ENCODE results near the gene POC1A. TPM values are rescaled to one million over a fixed set of nuclear protein-coding genes. Genes with fewer than 3 reads are reported as not detected.
"Not testable (repeated sequence)": the region's sequence is repeated elsewhere in the genome, so short reads cannot be mapped to it uniquely, and the experiment has no call there.

POC1A gene
- total RNA-seq, 1 donor from 2014 or later, result 1.7 TPM

DNA sequence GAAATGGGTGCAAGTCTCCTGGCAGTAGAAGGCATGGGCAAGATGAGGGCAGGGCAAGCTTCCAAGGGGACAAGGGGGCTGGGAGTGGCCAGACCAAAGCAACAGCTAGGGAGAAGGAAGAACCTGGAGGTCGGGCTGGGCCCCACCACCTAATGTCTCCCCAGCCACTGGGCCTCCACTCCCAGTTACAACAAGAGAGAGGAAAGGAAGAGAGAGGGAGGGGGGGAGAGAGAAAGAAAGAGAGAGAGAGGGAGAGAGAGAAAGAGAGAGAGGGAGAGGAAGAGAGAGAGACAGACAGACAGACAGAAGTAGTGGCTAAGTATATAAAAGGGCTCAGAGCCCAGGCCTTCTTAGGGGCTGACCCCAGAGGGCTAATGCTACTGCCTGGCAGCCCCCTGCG, 104.7 kb downstream of the POC1A start:
- ATAC-seq (no peak), DNase-seq (ENCODE audit: missing footprints) (no peak)
- intact Hi-C loops (cut with DNase I), result no loop called here

DNA sequence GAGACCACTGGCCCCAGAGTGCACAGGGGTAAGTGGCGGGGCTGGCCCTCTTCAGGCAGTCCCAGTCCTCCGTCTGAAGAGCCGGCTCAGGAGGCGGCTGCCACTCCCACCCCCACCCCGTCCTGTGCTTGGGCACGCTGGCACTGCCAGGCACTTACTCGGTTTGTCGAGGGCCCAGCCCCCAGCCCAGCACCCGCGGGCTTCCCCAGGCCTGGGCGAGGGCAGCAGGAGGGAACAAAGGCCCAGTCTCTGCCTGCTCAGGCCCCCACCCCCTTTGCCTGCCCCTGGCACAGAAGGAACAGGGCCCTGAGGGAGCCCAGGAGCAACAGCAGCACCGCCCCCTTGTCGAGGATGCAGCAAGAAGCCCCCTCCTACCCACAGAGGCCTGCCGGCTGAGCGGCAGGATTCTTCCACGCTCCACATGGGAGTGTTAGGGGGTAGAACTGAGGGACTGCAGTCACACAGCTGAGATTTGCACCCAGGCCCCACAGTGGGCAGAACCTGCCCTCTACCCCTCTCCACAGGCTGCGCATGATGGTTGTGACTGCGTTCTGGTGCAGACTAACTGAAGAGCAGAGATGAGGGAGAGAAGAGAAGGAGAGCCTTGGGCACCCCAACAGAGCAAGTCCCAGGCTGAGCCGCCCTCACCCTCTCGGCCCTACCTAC, 106.8 kb downstream of the POC1A start:
- peak; percentile 21 for ATAC-seq
- no peak for DNase-seq (ENCODE audit: missing footprints)
- intact Hi-C loops (cut with DNase I), result no loop called here

DNA sequence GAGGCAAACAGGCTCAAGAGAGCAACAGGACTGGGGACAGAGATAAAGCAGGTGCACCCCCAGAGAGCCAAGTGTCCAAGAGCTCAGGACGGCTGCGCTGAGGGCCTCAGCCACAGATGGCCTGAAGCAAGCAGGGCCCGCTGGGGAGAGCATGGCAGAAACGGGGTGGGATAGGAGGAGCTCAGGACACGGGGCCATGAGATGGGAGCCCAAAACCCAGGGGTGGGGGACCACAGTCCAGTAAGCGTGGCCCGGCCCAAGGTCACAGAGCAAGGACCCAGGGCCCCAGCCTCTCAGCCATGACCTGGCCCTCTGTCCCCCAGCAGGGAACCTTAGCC, 107.4 kb downstream of the POC1A start:
- intact Hi-C loops (cut with DNase I), result no loop called here
- DNase-seq (ENCODE audit: missing footprints), result no peak
- no peak for ATAC-seq

- intact Hi-C loops (cut with DNase I), result no loop called here
- ATAC-seq (peak; percentile 54), DNase-seq (ENCODE audit: missing footprints) (no peak)
Measured at GRCh38 chr3:52046186-52046901, 107.9 kb downstream of the POC1A start.

DNA sequence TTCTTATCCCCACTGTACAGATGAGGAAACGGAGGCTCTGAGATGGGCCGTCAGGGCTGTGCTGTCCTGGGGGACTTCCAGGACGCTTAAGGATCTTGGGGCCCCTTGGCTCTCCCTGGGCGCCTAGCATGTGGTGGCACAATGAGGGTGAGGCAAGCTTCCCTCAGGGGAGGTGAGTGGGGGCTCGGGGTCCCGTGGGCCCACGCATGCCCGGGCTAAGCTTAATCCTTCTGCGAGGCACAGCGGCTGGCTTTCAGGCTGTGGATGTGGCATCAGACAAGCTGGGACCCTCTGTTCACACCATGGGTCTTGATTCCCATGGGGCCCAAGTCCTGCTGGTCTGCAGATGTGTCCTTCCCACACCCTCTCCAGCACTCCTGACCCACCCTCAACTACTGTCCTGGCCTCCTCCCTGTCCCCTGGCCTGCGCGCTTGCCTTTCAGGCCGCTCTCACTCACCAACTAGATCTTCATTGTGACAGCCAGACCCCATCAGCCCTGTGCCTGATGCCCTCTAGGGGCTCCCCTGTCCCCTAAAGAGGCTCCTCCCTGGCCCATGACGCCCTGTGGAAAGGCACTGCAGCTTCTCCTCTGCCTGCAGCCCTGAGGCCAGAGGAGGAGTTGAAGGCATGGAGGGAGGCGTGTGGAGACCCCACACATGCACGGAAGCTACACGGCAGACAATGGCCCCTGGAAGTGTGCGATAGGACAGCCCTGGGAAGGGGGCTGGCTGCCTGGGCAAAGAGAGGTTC, 109.2 kb downstream of the POC1A start:
- ATAC-seq, result no peak
- DNase-seq (ENCODE audit: missing footprints), result no peak
- intact Hi-C loops (cut with DNase I), result no loop called here

DNA sequence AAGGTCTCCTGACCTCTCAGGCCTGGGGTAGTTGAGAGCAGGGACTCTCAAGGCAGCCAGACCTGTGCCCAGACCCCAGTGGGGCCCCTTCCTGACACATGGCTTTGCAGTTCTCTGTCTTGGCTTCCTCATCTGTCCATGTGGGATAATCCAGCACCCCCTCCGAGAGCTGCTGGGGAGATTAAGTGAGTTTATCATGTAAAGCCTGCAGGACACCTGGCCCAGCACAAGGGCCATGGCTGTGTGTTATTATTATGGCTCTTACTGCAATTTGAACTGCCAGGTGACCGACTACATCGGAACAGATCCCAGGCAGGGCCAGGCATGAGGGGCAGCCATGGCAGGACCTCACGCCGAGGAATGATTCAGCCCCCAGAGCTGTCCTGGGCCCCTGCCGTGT, 110.5 kb downstream of the POC1A start:
- intact Hi-C loops (cut with DNase I), result no loop called here
- ATAC-seq (no peak), DNase-seq (ENCODE audit: missing footprints) (no peak)

DNA sequence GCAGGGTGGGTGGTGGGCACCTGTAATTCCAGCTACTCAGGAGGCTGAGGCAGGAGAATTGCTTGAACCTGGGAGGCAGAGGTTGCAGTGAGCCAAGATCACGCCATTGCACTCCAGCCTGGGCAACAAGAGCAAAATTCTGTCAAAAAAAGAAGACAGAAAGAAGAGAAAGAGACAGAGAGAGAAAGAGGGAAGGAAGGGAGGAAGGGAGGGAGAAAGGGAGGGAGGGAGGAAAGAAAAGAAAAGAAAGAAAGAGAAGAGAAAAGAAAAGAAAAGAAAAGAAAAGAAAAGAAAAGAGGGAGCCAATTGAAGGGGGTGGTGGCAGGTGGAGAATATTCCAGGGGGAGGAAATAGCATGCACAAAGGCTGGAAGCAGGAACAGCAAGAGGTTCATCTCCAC, 111.2 kb downstream of the POC1A start:
- ATAC-seq; DNase-seq (ENCODE audit: missing footprints); intact Hi-C loops (cut with DNase I): not testable (repeated sequence)

GRCh38 chr3:52041118-52041731, 113.0 kb downstream of the POC1A start:
- DNase-seq (ENCODE audit: missing footprints), result no peak
- ATAC-seq, result peak; percentile 37

GRCh38 chr3:52040600-52040999, 113.6 kb downstream of the POC1A start:
- ATAC-seq (no peak), DNase-seq (ENCODE audit: missing footprints) (no peak)
- intact Hi-C loops (cut with DNase I), result no loop called here

More at GRCh38 chr3:52041118-52041731, 113.0 kb downstream of the POC1A start:
- intact Hi-C loops (cut with DNase I), result no loop called here

GRCh38 chr3:52039846-52040245, 114.4 kb downstream of the POC1A start:
- ATAC-seq (peak; percentile 73), DNase-seq (ENCODE audit: missing footprints) (no peak)
- intact Hi-C loops (cut with DNase I), result no loop called here

- intact Hi-C loops (cut with DNase I), result no loop called here
- DNase-seq (ENCODE audit: missing footprints) (no peak), ATAC-seq (no peak)
Measured at GRCh38 chr3:52039426-52039825, 114.8 kb downstream of the POC1A start.

DNA sequence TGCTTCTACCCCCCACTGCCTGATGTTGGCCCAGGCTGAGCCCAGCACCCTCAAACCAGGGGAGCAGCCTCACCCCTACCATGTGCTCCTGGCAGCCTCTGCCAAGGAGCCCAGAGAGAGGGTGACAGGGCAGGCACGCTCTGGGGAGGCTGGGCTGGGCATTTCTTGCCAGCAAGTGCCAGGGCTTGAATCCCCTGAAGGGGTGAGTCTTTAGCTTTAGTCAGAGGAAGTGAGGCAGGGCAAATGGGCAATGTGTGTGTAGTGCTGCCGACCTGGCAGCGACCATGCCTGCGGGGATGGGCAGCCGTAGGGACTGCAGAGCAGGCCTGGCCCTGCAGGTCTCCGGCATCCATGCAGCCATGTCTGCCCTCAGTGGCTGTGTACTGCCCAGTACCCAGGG, 116.0 kb downstream of the POC1A start:
- ATAC-seq, result no peak
- intact Hi-C loops (cut with DNase I), result no loop called here
- DNase-seq (ENCODE audit: missing footprints), result no peak

DNA sequence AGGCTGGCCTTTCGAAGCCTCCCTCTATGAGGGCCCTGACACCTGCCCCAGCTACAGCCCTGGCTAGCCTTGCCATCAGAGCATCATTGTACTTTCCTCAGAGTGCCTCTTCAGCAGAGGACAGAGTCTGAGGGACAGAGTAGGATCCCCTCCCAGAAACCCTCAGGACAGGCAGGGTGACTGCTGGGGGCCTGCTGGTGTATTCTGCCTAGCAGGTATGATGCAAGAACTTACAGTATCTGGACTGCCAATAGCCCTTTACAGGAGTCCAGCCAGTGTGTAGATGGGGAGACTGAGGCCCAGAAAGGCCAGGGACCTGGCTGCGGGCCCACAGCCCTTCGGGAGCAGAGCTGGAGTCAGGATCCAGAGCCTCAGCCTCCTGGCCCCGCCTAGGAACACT, 116.9 kb downstream of the POC1A start:
- no peak for DNase-seq (ENCODE audit: missing footprints)
- no peak for ATAC-seq
- intact Hi-C loops (cut with DNase I), result no loop called here

DNA sequence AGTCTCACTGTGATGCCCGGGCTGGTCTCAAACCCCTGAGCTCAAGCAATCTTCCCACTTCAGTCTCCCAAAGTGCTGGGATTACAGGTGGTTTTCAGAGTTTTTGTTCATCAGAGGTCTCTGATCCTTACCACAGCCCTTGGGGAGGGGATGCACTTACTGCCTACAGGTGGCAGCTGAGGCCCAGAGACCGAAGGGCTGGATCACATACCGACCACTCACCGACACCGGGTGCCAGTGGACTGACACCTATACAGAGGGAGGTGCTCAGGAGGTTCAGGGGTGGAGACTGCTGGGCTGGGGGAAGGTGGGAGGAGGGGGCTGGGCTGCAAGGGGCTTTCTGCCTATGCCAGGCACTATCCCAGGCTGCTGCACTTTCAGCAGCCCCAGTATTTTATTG, 117.4 kb downstream of the POC1A start:
- ATAC-seq (no peak), DNase-seq (ENCODE audit: missing footprints) (no peak)
- intact Hi-C loops (cut with DNase I), result no loop called here

- ATAC-seq, result no peak
- intact Hi-C loops (cut with DNase I), result no loop called here
Measured at GRCh38 chr3:52036222-52036694, 118.0 kb downstream of the POC1A start.

GRCh38 chr3:52034651-52035050, 119.6 kb downstream of the POC1A start:
- ATAC-seq, result no peak
- intact Hi-C loops (cut with DNase I), result no loop called here
- DNase-seq (ENCODE audit: missing footprints), result no peak

More at GRCh38 chr3:52036222-52036694, 118.0 kb downstream of the POC1A start:
- no peak for DNase-seq (ENCODE audit: missing footprints)

- intact Hi-C loops (cut with DNase I), result no loop called here
- no peak for ATAC-seq
- no peak for DNase-seq (ENCODE audit: missing footprints)
Measured at GRCh38 chr3:52034212-52034611, 120.0 kb downstream of the POC1A start.

DNA sequence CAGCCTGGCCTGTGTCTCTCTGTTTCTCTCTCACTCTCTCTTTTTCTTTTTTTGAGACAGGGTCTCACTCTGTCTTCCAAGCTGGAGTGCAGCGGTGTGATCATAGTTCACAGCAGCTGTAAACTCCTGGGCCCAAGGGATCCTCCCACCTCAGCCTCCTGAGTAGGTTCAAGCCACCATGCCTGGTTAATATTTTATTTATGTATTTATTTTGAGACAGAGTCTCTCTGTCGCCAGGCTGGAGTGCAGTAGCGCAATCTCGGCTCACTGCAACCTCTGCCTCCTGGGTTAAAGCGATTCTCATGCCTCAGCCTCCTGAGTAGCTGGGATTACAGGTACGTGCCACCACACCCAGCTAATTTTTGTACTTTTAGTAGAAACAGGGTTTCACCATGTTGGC, 120.5 kb downstream of the POC1A start:
- DNase-seq (ENCODE audit: missing footprints); intact Hi-C loops (cut with DNase I); ATAC-seq: not testable (repeated sequence)

DNA sequence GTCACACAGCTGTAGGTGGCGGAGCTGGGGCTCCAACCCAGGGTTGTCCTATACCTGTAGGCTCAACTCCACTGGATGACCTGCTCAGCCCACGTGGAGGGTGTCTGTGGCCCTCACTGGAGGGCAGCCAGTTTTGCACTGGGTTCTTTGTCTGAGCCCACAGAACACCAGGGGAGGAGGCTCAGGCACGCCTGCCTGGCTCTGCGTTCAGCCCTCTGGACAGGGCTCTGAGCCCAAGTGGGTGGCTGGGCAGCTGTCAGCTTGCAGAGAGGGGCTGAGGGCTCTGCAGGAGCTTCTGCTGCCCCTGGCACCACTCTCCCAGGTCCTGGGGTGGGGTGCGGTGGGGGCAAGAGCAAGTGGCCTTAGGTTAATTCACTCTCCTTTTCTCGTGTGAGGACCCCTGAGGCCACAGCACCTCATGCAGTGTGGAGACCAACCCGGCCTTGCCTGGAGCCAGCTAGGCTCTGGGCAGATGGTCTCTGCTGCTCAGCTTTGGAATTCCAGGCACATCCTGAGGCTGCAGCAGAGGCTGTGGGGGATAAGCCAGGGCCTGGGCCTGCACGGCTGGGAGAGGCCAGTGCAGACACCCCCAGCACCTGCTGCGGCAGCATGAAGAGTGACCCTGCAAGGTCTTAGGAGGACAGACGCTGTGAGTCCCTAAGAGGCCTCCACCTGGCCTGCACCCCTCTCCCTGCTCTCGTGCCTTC, 121.4 kb downstream of the POC1A start:
- DNase-seq (ENCODE audit: missing footprints), result no peak
- intact Hi-C loops (cut with DNase I), result no loop called here
- no peak for ATAC-seq

All from Right ventricle myocardium inferior (tissue), 1 donor.